NCI-H1436 treated with DMSO at 0.1 percent for 48 hours (cell line): Measurements from ENCODE around the gene PDE4D.

Experiments used
- DNase-seq: peaks from one replicate; lab custom pipeline; 2025; lab: John Stamatoyannopoulos, UW

Gene PDE4D

DNA sequence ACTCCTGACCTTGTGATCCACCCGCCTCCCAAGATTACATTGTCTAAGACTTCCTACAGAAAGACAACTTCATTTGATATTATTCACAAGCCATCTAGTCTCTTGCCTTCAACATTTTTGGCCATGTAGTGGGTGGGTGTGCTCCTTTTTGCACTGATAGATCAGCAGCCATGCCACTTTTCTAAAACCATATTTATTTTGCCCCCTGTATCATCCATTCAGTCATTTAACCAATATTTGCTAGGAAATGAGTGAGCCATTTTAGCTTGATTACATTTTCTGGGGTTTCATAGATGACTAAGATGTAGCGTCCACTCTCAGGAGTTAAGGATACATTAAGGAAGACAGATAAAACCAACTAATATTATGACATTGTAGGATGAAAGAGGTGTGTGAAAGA lies 755.0 kb downstream of the PDE4D start:
- no peak for DNase-seq

DNA sequence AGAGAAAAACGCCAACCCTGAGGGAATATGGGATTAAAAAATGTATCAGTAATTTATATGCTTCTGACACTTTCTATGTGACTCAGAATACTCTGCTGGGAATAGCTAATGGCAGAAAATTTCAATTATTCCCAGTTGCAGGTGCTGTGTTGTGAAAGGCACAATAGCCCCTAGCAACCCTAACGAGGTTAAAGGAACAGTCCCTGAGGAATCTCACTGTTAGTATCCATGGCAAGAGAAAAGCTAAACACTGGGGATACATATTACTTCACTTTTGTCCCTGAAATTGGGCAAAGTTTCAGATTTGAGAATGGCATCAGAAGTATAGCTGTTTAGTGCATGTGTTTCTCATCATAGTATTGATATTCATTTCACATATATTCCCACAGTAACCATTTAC lies 755.7 kb downstream of the PDE4D start:
- no peak for DNase-seq

DNA sequence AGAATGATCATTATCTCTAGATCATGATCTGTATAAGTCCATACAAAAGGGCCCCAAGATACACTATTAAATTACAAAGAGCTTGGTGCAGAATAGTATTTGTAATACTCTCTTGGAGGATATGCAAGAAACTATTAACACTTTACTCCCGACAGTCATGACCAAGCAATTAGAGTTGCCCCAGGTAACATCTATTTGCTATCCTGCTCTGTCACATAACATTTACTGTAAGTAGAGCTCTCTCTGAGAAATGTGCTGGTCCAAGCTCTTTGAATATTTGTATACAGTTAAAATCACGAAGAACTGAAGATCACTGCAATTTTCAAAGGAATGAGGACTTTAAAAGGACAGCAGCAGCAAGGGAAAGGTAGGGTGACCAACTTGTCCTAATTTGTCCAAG lies 757.0 kb downstream of the PDE4D start:
- no peak for DNase-seq

DNA sequence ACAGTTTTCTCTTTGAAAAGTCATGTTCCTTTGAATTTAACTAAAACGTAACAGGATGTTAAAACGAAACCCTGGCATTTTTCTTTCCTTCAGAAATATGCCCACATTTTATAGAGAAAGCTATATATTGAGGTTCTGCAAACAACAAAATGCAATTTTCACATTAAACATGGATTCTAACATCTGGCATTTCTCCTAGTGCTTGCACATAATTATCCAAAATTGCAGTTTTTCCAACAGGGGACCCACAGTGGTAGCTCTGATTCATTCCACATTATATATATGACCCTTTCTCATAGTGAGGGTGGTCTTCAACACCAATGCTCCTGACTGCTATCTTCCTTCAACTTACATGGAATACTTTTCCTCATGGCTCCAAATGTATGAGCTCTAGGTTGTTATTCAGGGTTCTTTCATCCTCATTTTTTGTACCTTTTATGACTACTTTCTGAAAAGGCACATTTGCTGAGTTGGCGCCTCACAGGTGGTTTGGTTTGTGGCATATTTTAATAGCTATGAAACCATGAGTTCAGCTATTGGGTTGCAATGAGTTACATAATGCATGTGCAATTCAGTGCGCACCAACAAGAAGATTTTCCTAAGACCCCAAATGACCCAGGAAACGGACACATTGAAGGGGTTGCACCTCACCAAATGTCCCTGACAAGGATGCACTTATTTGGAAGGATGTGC lies 758.9 kb downstream of the PDE4D start:
- no peak for DNase-seq

DNA sequence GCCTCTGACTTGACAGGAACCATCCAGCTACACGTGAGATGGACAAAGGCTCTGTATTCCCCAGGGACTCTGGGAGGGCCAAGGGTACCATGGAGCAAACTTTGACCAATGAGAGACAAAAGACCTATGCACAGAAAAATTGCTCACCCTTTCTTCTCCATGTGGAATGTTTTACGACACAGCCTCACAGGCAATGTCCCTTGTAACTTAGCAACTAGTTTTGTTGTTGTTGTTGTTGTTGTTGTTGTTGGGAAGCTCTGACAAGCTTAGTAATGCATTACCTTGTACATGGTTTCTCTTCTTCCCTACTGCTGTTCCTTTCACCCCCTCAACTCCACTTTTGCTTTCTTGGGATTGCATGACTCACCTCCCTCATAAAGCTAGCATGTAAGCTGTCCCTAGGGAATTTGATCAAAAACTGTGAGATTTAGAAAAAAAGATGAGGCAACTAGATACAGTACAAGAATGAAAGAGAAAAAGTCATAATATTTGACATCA lies 759.7 kb downstream of the PDE4D start:
- DNase-seq: no peak

DNA sequence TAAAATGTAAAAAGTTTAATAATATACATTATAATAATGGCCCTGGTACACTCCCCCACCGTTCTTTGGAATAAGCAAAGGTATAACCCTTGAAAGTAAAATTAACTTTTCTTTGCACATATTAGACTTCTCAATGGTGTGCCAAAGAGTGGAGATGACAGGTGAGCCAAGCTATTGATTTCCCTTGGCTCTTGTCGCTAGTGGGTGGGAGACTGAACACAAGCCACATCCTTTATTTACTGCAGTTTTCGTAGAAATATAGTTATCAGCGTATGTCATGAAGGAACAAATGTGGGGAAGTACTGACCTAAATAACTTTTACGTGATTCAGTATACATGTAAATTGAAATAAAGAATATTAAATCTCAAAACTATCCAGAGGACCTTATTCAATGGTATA lies 761.4 kb downstream of the PDE4D start:
- DNase-seq: no peak

DNA sequence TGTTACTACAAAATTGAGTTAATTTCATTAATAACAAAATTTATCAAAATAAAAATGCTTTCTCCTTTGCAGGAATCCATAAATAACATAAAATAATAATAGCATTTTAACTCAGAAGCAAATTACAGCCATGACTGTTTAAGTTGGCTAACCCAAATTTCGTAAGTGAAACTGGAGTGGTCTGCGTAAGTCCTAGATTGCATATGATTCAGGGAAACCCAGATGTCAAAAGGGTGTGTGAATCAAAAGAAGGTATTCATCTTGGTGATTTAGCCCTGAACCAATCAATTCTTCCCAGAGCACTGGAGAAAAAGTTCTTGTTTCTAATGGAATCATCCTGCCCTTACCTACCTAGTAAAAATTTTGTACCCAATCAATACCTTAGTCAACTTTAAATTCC lies 763.1 kb downstream of the PDE4D start:
- DNase-seq: no peak

DNA sequence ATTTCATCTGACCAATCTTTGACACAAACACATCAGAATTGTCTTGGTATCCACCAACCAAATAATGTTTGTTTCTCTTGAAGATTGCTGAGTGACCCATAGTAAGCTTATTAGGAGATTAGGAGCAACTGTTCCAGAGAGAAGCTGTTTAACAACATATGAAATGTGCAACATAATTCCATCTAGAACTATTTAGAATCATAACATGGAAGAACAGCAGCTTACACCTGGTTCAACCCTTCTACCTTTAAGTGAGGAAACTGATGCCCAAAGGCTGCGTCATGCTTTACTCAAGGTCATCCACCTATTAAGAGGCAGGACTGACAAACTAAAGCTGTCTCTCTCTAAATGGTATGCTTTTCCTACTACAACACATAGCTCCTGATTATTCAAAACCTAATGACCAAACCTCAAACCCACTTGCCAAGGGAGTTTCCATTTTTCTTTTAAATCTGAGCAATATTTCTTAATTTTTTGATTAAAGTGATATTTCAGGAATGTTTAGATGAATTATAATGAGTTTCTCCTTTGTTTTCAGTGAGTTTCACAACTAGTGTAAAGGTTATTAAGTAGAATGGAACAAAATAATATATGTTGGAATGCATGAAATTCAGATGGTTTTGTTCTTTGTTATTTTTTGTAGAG lies 764.8 kb downstream of the PDE4D start:
- DNase-seq: no peak

DNA sequence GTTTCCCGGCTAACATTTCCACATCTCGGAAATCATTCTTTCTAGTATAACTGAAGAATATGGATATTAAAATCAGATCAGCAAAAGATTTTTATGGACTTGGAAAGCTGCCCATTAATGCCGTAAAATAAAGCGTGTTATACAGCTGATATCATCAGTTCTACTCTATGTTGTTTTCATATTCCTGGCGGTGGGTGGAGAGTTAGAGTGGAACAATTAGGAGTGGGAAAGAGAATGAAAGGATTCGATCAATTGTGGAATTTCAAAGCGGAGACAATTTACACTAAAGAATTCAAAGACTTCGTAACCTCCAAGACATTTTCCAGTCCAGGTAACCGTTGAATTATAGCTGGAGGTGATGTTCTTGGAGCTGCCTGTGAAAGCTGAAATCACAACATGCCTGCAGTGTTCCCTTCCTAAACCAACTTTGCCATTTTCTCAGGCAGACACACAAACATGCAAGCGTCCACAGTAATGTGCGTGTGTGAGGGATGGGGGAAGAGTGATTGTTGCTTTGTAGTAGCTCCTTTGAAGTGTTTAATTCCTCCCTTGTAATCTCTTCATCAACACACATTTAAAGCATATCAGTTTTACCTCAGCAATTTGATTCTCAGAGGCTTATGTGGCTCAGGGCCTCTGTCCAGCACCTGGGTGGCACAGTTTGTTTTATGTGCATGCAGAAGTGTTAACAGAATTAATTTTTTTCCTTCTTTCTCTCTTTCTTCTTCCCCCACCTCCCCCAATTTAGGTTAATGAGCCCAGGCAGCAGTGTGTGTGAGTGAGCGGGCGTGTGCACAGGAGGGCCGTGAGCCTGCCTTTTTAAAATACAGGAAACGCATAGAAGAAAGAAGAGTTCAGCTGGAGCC lies 766.6 kb downstream of the PDE4D start:
- DNase-seq: peak; percentile 72

DNA sequence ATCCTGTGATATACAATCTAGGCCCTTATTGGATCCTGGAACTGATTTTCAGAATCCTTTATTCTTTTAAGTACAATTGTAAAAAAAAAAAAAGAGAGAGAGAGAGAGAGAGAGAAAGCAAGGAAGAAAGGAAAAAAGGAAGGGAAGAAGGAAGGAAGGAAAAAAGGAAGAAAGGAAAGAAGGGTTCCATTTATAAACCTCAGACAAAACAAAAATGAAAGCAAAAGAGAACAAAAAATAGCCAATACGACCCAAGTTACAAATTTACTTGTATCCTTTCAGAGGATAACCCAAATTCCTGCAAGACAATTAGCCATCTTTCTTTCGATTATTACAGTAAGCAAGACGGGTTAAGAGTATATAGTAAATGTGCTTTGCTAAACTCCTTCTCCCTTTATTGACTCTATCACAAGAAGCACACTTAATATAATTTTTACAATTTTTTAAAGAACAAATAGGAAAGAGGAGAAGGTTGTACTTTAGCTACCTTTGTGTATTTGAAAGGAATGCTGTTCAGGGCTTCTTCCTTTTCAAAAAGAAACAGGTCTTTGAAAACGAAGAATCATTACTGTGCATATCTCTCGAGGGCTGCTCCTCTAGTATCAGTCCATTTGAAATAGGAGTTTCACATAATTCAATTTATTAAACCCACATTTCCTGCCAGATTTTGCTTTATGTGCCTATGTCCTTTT lies 767.4 kb downstream of the PDE4D start:
- no peak for DNase-seq

DNA sequence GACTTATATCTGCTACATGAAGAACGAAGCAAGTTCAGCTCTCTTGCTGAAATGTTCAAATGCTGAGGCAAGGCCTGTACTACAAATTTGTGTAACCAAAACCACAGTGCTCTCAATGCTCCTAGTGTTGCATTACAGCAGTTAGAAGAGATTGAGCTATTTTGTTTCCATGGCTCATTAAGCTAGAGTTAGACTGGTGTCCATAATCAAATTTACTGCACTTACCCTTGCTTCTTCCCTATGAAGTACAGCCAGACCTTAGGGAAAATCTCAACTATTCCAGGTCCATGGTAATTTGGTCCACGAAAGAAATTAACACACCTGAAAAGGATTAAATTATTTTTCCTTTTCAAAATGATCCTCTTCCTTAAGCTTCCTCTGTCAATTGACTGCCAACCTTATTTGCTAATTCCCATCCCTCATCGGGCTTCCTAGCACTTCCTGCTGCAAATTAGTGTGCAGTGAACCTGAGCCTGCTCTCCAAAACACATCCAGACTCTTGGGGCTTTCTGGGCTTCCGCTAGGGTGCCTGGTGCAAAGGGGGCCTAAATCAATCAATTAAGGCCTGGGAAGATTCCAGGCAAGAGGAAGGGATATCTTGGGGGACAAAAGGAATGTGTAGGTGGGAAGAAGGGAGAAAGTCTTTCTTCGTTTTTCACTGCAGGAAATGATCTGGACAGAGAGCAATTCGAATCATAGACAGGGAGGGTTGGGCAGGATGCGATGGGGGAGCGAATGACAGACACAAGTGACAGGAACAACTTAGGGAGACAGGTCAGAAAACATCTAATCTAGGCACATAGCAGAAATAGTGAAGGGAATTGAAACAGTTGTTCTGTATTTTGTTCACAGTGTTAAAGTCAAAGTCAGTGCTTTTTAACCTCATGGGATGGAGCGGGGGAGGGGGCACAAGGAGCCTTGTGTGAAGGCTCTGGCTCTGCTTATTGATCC lies 768.2 kb downstream of the PDE4D start:
- DNase-seq: peak; percentile 65

DNA sequence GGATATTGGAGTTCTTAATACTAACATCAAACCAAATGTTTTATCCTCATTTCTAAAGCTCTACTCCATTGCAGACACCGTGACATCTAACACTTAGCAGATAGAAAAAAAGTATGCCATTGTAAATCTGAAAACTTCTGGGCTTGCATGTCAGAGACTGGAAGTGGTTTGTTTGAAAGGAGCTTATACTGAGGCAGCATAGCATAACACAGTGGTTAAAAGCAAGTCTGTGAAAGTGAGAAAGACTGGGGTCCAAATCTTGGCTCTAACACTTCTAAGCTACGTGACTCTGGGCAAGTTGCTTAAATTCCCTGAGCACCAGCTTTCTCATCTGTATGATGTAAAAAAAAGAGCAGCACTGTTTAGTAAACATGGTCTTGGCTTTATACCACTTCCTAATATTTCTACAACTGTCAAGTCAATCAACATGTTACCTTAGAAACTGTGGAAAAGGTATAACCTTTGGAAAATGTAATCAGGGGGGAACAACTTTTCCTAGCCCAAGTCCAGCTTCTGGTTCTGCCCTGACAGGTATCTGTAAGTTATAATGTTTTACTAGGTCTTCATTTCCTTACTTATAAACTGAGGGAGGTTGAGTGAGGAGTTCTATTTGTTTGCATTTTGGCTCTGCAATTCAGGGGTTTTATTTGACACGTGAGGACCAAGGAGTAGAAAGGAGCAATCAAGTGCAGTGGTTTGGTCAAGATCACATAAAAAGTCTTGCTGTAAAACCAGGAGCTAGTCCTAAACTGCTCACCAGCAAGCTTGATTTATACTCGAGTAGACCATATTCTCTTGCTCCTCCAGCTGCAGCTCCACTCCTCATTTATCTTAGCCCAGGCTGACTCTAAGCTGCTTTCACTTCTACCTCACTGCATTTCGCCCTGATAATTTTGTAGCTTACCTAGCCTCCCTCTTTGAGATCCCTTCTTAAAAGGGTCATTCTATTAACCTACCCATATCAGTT lies 769.6 kb downstream of the PDE4D start:
- no peak for DNase-seq

DNA sequence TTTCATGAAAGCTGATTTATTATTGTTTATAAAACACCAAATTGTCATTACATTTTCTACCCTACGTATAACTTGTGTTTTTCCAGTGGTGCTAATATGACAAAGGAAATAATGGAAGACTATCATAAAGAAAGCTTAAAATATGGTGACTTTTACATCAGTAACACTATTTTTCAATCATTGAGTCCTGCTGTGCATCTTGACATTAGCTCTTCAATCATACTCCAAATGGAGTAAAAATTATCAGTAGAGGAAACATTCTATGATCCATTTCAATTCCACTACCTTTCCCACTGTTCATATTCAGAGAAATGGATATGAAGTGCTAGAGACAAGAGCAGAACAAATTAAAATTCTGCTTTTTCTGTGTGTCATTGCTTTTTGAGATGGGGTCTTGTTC lies 774.0 kb downstream of the PDE4D start:
- no peak for DNase-seq

DNA sequence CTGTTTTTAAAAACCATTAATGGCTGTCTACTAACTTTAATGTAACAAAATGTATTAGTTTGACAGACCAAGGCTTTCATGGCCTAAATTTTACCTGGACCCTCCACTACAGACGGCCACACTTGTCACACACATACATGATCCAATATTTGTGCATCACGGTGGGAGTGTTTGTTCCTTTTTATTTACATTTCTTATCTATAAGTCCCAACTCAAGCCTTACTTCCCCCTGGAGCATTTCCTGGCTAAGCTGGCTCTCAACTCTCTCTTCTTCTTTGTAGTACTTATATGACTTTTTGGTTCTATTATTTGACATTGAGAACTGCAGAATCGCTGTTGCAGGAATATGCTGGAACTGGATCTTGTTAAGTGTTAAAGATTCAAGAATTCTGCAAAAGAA lies 776.2 kb downstream of the PDE4D start:
- DNase-seq: no peak

DNA sequence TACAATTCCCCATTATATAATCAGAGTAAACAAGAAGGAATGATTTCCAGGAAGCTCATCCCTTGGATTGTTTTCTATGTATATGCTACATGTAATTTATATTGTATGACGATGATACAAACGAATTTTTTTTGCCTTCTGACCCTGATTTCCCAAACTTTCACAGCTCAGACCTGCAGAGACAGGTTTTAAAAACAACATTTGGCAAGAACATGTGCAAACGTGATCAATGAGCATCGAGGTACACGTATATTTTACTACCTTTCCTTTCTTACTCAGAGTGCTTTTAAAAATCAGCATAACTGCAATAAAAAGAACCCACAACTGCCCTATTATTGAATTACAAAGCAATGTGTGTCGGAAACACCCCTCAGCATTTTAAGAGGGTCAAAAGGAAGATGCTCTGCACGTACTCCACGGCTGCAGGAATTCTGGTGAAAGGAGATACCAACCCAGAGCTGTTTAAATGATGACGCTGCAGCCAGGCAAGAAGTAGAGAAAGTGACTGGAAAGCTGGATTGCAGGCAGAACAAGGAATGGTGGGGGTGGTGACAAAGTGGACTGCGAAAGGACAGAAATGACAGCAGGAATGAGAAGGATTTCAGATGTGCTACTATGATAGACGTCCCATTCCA lies 777.2 kb downstream of the PDE4D start:
- DNase-seq: no peak

DNA sequence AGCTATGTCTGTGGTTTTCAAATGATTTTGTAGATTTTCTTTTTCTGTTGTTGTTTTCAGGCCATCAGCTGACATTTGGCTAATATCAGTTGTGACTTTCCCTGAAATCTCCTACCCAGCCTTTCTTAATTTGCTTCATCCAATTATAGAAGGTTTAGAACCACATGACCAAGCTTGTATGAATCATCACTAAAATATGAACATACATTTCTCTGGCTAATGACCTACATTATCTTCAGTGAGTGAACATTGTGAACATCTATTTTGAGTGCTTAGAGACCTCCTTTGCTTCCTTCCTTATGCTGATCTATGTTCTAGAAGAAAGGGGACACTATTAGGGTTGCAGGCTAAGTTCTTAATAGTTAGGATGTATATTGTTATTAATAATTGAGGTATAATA lies 778.2 kb downstream of the PDE4D start:
- DNase-seq: no peak

DNA sequence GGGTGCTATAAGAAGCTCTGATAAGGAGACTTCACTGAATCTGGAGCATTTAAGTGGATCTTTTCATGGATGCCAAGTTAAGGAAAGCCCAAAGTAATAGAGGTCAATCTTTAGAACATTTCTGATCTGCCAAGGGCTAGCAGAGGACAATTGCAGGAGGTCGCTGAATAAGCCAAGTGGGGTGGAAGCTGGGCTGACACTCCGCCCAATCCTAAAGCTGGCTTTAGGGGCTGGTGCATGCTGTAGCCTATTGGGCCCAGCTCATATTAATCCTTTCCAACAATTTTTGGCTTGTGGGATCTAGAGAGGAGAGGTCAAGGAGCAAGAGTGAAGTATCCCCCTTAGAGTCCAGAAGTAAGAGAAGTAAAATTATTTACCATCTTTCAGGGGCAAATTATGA lies 784.1 kb downstream of the PDE4D start:
- DNase-seq: no peak

DNA sequence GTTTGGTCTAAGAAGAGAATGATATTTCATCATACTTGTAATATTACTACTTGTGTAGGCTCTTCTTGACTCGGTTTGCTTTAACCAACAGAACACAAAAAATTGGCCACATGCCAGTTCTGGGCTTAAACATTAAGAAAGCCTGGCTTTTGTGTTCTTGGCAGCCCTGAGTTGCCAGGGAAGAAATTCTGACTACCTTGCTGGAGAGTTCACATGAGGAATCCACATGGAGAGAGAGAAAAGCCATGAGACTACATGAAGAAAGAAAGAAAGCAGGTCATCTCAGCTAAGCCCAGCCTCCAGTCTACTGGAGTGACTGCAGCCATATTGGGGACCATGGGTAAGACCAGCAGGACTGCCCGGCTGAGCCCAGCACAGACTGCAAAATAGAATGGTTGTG lies 785.8 kb downstream of the PDE4D start:
- DNase-seq: no peak

DNA sequence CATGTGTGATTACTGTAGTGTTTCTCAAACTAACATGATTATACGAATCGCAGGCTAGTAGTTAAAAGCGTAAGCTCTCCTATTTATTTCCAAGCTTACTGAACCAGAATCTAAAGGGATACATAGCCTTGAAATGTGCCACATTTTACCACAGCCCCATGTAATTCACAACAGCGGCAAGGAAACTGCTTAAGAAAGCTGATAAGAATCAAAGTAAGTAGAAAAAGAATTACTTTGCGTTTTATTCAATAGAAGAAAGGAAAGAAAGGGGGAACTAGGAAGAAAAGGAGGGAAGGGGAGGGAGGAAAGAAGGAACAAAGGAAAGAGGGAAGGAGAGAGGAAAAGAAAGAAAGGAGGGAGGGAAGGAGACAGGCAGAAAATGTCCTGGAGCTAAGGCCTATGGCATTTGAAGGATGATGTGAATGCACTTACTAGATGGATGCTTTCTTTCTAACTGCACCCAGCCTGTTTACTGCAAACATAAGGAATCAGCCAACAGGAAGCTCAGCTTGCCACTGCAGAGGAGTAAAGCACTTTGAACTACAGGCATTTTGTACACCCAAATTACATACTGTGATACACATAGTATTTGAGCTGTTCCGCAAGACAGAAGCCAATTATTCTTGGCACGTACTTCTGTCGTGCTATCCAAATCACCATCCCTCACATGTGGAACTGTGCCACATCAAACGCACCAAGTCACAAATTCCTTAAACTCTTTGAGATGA lies 789.0 kb downstream of the PDE4D start:
- no peak for DNase-seq
